Heart left ventricle (tissue), 16 donors: Measurements from ENCODE around the gene ZNF83. TPM values are rescaled to one million over a fixed set of nuclear protein-coding genes. Genes with fewer than 3 reads are reported as not detected.
A peak's percentile ranks its signal among the peaks of the same experiment; 100 is the strongest.
"Not testable (repeated sequence)": the region's sequence is repeated elsewhere in the genome, so short reads cannot be mapped to it uniquely, and the experiment has no call there.

Experiments used
- ATAC-seq, 4 donors: fragments of 200-7000 bp; cut with Tn5 transposase; one replicate each; pipeline ENCODE4 v1.9.1; 2020 to 2022; ENCODE audit warnings: moderate library complexity in 4 of 4, mild to moderate bottlenecking in 3 of 4, moderate number of reproducible peaks in 1 of 4
- DNase-seq, 5 donors: peaks; one replicate each; pipeline ENCODE4 v3.0.0-alpha.2; 2020
- H3K27ac ChIP-seq, 12 donors: fragments of 200-600 bp; sonication (generic) in 4 of 12; one replicate each; pipeline versions ENCODE4 v1.5.0 to v1.8.0; 2016 to 2022; ENCODE audit warnings: mild to moderate bottlenecking in 2 of 12
- H3K27me3 ChIP-seq, 9 donors: fragments of 200-600 bp; sonication (generic) in 2 of 9; one replicate each; pipeline versions ENCODE4 v1.5.1 to v1.8.0; 2016 to 2022; ENCODE audit warnings: mild to moderate bottlenecking in 3 of 9
- H3K36me3 ChIP-seq, 9 donors: fragments of 200-600 bp; sonication (generic) in 2 of 9; one replicate each; pipeline versions ENCODE4 v1.5.0 to v1.8.0; 2018 to 2022; ENCODE audit warnings: mild to moderate bottlenecking in 2 of 9
- H3K4me1 ChIP-seq, 12 donors: fragments of 200-600 bp; sonication (generic) in 4 of 12; one replicate each; pipeline versions ENCODE4 v1.5.0 to v1.8.0; 2016 to 2022; ENCODE audit warnings: mild to moderate bottlenecking in 3 of 12
- H3K4me3 ChIP-seq, 12 donors: fragments of 200-600 bp; sonication (generic) in 4 of 12; one replicate each; pipeline versions ENCODE4 v1.5.0 to v1.8.0; 2017 to 2022; ENCODE audit warnings: mild to moderate bottlenecking in 9 of 12, moderate library complexity in 4 of 12
- H3K9me3 ChIP-seq, 12 donors: fragments of 200-600 bp; sonication (generic) in 4 of 12; one replicate each; pipeline versions ENCODE4 v1.5.0 to v1.8.0; 2016 to 2022; ENCODE audit warnings: mild to moderate bottlenecking in 1 of 12
- CTCF ChIP-seq, 12 donors: fragments of 200-600 bp; sonication (generic) in 4 of 12; IDR thresholded peaks; one replicate each; pipeline versions ENCODE4 v1.5.0 to v1.8.0; 2018 to 2022; ENCODE audit warnings: antibody characterized with exemption in 12 of 12, mild to moderate bottlenecking in 5 of 12
- POLR2A ChIP-seq, 2 donors: fragments of 450-650 bp; IDR thresholded peaks; one replicate each; pipeline ENCODE4 v1.6.1; 2017; ENCODE audit warnings: antibody characterized with exemption in 2 of 2, mild to moderate bottlenecking in 2 of 2, moderate library complexity in 2 of 2
- WGBS, 4 donors: extraction: QIAGEN DNeasy Blood & Tissue Kit in 2 of 4; methylation state at CpG; one replicate each; pipeline versions ENCODE4 v1.1.5 to v1.1.7; 2013 to 2018; 5-methylcytosine and 5-hydroxymethylcytosine counted together
- intact Hi-C, 10 donors: fragments of 100-400 bp; cut with DNase I; formaldehyde crosslinking; loops; one replicate each; pipeline versions ENCODE4 v1.11.1 to v1.14.2; 2022
- polyA plus RNA-seq, 2 donors: library from polyadenylated mRNA; stranded (reverse); fragments of 200-250 nt; gene quantifications; one replicate each; pipeline ENCODE4 v1.2.3, GENCODE V29; 2013
- total RNA-seq, 9 donors: library from RNA; depleted of rRNA in 2 of 9; stranded (reverse); fragments of >200 nt in 2 of 9; fragmentation: NEBNext Ultra II Directional in 3 of 9; extraction: Animal tissue kit (Norgen Biotek cat#: 25700) in 3 of 9; gene quantifications; one replicate each; pipeline versions ENCODE4 v1.1.0 to v1.2.4, GENCODE V29; 2016 to 2023
- donor health status: ischemic (EF 13 %, LVEDD 7.1; RV severe dilation, severe dysfunction).
- donor health status: healthy with polysubstance abuse.
- donor health status: DM: no; HTN: yes; CAD: no.
- donor health status: DM: no; HTN: no; CAD: no.
- donor health status: ischemic (EF 25% LVEDD 6.9; RV normal size, moderate dysfunction).
- donor health status: ischemic (EF 25% LVEDD 5.7; RV mildly dilated, moderate dysfunction).
- donor health status: healthy.
- donor health status: DM: yes; HTN: yes; CAD: no.
- donor health status: ischemic (EF 35%, LVEDD 5.7; RV mildly dilated, moderate dysfunction).
- donor health status: nonischemic (EF 11% LVEDD 7.7; RV severe dilation, severe dysfunction).
- donor health status: DM: yes; HTN: yes; CAD: no.
- donor health status: PGD.
- donor health status: ischemic (EF 29% LVEDD 5.4; RV normal size, mild dysfunction).
- donor health status: nonischemic (EF 23%, LVEDD 6.1; RV moderate dilation, normal function).

Gene ZNF83
- total and polyA plus RNA-seq, 11 donors, result 9.5 to 25.7 (median 18.4) TPM

DNA sequence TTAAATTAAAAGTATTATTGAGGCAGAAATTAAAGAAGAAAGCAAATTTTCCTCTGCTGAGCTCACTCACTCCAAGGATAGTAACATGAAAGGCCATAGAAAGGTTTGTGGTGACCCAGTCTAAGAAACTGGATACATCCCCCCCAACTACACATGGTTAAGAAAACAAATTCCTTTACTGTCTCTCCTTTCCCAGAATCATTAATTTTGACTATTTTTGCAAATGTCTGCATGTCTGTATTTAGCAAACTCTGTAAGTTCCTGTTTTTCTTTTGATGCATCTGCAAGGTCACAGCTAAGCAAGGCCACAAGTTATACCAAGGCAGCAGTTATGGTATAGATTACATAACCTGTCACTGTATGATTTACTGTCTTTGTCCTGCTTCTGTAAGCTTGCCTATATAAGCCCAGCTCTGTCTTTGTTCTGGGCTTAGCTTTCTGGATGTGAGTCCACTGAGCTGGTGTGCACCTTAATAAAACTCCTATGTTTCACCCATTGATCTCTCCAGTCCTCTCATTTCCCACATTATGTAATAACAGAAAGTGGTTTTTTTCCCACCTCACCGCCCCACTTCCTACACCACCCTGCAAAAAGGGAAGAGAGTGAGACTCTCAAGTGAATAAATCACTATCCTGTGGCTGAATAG, 8.5 kb upstream of the ZNF83 start:
- TF ChIP-seq POLR2A (IDR thresholded peaks at IDR 0.05), result no peak
- no peak for TF ChIP-seq CTCF (IDR thresholded peaks at IDR 0.05)
- Histone ChIP-seq H3K27ac (no peak overlapping the region), H3K27me3 (no peaks in the 10 kb centered on the region), H3K4me1 (peaks cover 0 to 3% (median 0%) of the 10 kb centered on the region in 12 donors), H3K9me3 (peaks cover 0 to 36% (median 2%) of the 10 kb centered on the region in 12 donors), H3K36me3 (peaks cover 0 to 12% (median 5%) of the 10 kb centered on the region in 9 donors), H3K4me3 (no peak overlapping the region)
- WGBS, 4 donors, result 90 to 98% (median 96%) methylated on average over 1 of the region's 1 CpG
- intact Hi-C loops, result no loop called here
- no peak for ATAC-seq
- DNase-seq, result no peak

DNA sequence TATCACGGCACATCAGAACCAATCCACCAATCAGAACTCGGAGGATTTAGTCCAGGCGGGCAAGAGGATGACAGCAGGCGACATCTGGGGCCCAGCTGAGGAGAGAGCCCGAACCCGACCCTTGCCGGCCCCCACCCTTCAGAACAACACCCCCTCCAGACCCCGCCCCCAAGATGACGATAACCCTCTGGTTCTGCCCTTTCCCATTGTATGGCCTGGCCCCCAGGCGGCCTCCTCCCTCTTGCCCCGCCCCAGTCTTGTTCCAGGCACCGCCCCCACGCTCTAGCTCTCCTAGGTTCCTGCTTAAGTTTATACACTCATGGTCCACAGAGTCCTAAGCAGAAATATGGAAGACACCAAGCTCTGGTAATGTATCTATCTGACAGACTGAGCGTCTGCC, 2.8 kb upstream of the ZNF83 start:
- H3K27me3 ChIP-seq, result no peaks in the 10 kb centered on the region
- DNase-seq (no peak), ATAC-seq (no peak)
- H3K9me3 ChIP-seq, result peaks cover 0 to 3% (median 0%) of the 10 kb centered on the region in 12 donors
- H3K4me3 ChIP-seq, result no peak overlapping the region
- intact Hi-C loops, result no loop called here
- H3K4me1 ChIP-seq, result peaks cover 0 to 22% (median 11%) of the 10 kb centered on the region in 12 donors
- no peaks in the 10 kb centered on the region for H3K36me3 ChIP-seq
- H3K27ac ChIP-seq, result no peak overlapping the region
- WGBS, 4 donors, result 56 to 59% (median 58%) methylated on average over 14 of the region's 14 CpGs
- TF ChIP-seq CTCF (IDR thresholded peaks at IDR 0.05) (no peak), POLR2A (IDR thresholded peaks at IDR 0.05) (no peak)

- Histone ChIP-seq H3K4me3 (no peak overlapping the region), H3K27ac (no peak overlapping the region), H3K4me1 (peaks cover 0 to 22% (median 11%) of the 10 kb centered on the region in 12 donors), H3K27me3 (no peaks in the 10 kb centered on the region), H3K36me3 (no peaks in the 10 kb centered on the region), H3K9me3 (no peaks in the 10 kb centered on the region)
- ATAC-seq, result no peak
- no peak for TF ChIP-seq POLR2A (IDR thresholded peaks at IDR 0.05)
- intact Hi-C loops, result loop anchor here in 4 of 10 donors (2.0 to 5.0 kb wide), 4 partner anchors 38 to 97 kb away; partner anchors contain the start of gene ZNF611 (in 1 of the 4)
- WGBS, 4 donors, result 88 to 93% (median 91%) methylated on average over 10 of the region's 10 CpGs
- no peak for DNase-seq
These were observed 1.8 kb upstream of the ZNF83 start for GRCh38 chr19:52639996-52640395.

- Histone ChIP-seq H3K36me3 (peaks cover 0 to 13% (median 4%) of the 10 kb centered on the region in 9 donors), H3K9me3 (no peaks in the 10 kb centered on the region), H3K27ac (peak overlapping the region in 11 of 12 donors; percentile 2 to 92 (median 82)), H3K27me3 (no peaks in the 10 kb centered on the region), H3K4me1 (peaks cover 0 to 22% (median 11%) of the 10 kb centered on the region in 12 donors), H3K4me3 (peak overlapping the region in 11 of 12 donors; percentile 65 to 97 (median 75))
- DNase-seq (peak in 4 of 5 donors; percentile 17 to 58 (median 36)), ATAC-seq (peak; percentile 22 to 63 (median 45))
- TF ChIP-seq POLR2A (IDR thresholded peaks at IDR 0.05), result no peak
- 5 to 14% (median 8%) methylated on average over 13 to 14 of the region's 14 CpGs for WGBS, 4 donors
- intact Hi-C loops, result loop anchor here in 5 of 10 donors (1.0 to 5.0 kb wide), 5 partner anchors 36 to 99 kb away; partner anchors contain the start of gene ZNF611 (in 2 of the 5)
These were observed 446 bp upstream of the ZNF83 start for GRCh38 chr19:52638601-52639000.

DNA sequence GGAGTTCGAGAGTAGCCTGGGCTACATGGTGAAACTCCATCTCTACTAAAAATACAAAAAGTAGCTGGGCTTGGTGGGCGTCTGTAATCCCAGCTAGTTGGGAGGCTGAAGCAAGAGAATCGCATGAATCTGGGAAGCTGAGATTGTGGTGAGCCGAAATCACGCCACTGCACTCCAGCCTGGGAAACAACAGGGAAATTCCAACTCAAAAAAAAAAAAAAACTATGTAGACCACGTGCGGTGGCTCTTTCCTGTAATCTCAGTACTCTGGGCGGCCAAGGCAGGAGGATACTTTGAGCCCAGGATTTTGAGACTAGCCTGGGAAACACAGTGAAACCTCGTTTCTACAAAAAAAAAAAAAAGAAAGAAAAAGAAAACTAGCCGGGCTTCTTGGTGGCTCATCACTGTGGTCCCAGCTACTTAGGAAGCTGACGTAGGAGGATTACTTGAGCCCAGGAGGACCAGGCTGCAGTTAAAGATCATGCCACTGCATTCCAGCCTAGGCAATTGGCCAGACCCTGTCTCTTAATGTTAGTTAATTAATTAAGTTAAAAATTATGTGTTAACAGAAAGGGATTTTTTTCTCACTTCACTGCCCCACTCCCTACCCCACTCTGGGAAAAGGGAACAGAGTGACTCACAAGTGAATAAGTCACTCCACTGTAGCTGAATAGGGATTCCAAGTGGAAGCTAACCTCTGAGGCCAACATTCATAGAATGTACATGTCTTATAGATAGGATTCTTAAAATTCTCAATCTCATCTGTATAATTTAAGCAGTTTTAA, 2.2 kb downstream of the ZNF83 start:
- H3K27me3 ChIP-seq, result no peaks in the 10 kb centered on the region
- TF ChIP-seq POLR2A (IDR thresholded peaks at IDR 0.05) (no peak), CTCF (IDR thresholded peaks at IDR 0.05) (no peak)
- no peaks in the 10 kb centered on the region for H3K9me3 ChIP-seq
- H3K4me1 ChIP-seq, result peaks cover 0 to 22% (median 11%) of the 10 kb centered on the region in 12 donors
- no peak for ATAC-seq
- no peak for DNase-seq
- 77 to 81% (median 79%) methylated on average over 11 of the region's 11 CpGs for WGBS, 4 donors
- H3K36me3 ChIP-seq, result peaks cover 0 to 17% (median 7%) of the 10 kb centered on the region in 9 donors
- intact Hi-C loops, result loop anchor here in 3 of 10 donors (5.0 kb wide), 3 partner anchors 34 to 101 kb away; partner anchors contain the start of gene ZNF611 (in 1 of the 3)
- H3K27ac ChIP-seq, result no peak overlapping the region
- no peak overlapping the region for H3K4me3 ChIP-seq

DNA sequence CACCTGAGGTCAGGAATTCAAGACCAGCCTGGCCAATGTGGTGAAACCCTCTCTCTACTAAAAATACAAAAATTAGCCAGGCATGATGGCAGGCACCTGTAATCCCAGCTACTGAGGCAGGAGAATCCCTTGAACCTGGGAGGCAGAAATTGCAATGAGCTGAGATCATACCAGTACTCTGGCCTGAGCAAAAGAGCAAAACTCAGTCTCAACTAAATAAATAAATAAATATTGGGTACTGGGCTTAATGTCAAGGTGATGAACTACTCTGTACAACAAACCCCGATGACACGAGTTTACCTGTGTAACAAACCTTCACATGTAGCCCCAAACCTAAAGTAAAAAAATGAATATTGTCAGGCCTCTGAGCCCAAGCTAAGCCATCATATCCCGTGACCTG, 10.7 kb downstream of the ZNF83 start:
- H3K4me1 ChIP-seq, H3K4me3 ChIP-seq, H3K9me3 ChIP-seq, DNase-seq, H3K27ac ChIP-seq, intact Hi-C loops, H3K27me3 ChIP-seq, ATAC-seq: not testable (repeated sequence)
- H3K36me3 ChIP-seq, result peaks cover 0 to 48% (median 30%) of the 10 kb centered on the region in 9 donors
- WGBS, 4 donors, result 83 to 97% (median 96%) methylated on average over 3 of the region's 3 CpGs
